Activated T-helper 1 cell treated with anti-CD3 and anti-CD28 coated beads, Interleukin-12 subunit alpha, Interleukin-12 subunit beta, Interleukin-2, Interleukin-4 antibody, amounts not matched to agents 30 ng/mL and 10 ng/mL and 1 ng/mL, durations not matched to agents 14 hours and 24 hours and 36 hours (primary cell): ENCODE results near the gene VARS2. TPM values are rescaled to one million over a fixed set of nuclear protein-coding genes. Genes with fewer than 3 reads are reported as not detected.

Experiments used
- DNase-seq: peaks from one replicate; pipeline ENCODE4 v3.0.0; 2021; ENCODE audit warnings: low spot score
- H3K27ac Mint-ChIP-seq: one replicate; pipeline ENCODE4 v1.8.0; 2021; ENCODE audit warnings: mild to moderate bottlenecking, mixed read lengths
- H3K27me3 Mint-ChIP-seq: one replicate; pipeline ENCODE4 v1.8.0; 2022; ENCODE audit warnings: mild to moderate bottlenecking, moderate library complexity, mixed read lengths; ENCODE audit not compliant: insufficient read depth
- H3K36me3 Mint-ChIP-seq: one replicate; pipeline ENCODE4 v1.8.0; 2021; ENCODE audit warnings: low read depth, mixed read lengths
- H3K4me1 Mint-ChIP-seq: one replicate; pipeline ENCODE4 v1.8.0; 2021; ENCODE audit warnings: low read depth, mixed read lengths
- H3K4me3 Mint-ChIP-seq: one replicate; pipeline ENCODE4 v1.8.0; 2021; ENCODE audit warnings: mild to moderate bottlenecking, moderate library complexity, mixed read lengths
- H3K9me3 Mint-ChIP-seq: one replicate; pipeline ENCODE4 v1.8.0; 2021; ENCODE audit warnings: mixed read lengths
- intact Hi-C: fragments of 100-400 bp; cut with micrococcal nuclease; formaldehyde crosslinking; loops from one replicate; pipeline ENCODE4 v1.15.1; 2024
- total RNA-seq: library from RNA; stranded (reverse); gene quantifications from 2 replicates; pipeline ENCODE4 v1.2.3, GENCODE V29; 2022

VARS2 gene
- total RNA-seq, 1 donor from 2014 or later = 74.0 TPM

DNA sequence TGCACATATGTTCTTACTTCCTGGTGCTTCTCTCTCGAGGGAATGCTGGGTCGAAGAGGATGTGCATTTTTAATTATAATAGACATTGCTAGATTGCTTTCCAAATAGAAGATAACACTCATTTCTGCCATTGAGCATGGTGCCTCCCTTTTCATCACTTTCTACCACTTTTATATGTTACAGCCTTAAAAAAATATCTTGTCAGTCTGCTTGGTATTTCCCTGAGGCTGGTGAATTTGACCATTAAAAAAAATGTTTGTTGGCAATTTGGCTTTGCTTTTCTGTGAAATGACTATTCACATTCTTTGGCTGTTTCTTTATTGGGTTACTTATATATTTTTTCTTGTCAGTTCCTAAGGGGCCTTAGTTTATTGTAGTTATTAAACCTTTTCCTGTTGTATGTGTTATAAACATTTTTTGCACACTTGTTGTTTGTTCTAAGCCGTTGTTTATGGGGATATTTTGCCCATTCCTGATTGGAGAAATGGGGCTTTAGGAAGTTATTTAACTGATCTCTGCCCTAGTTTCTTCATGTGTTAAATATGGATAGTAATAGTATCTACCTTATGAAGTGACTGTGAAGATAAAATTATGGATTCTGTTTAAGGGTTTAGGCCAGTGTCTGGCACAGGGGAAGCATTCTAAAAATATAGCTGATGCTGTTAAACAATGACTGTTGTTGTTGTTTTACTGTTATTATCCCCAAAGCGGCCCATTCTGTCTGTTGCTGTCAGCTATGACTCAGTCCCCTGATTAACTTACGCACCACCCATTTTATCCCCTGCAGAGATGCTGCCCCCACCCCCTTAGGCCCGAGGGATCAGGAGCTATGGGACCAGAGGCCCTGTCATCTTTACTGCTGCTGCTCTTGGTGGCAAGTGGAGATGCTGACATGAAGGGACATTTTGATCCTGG, 25.9 kb upstream of the VARS2 start:
- Mint-ChIP-seq H3K9me3 (no peaks in the 10 kb centered on the region), H3K4me1 (peaks cover 29% of the 10 kb centered on the region), H3K27me3 (no peaks in the 10 kb centered on the region), H3K27ac (no peak overlapping the region), H3K36me3 (no peaks in the 10 kb centered on the region), H3K4me3 (no peak overlapping the region)
- no peak for DNase-seq
- intact Hi-C loops = no loop called here

DNA sequence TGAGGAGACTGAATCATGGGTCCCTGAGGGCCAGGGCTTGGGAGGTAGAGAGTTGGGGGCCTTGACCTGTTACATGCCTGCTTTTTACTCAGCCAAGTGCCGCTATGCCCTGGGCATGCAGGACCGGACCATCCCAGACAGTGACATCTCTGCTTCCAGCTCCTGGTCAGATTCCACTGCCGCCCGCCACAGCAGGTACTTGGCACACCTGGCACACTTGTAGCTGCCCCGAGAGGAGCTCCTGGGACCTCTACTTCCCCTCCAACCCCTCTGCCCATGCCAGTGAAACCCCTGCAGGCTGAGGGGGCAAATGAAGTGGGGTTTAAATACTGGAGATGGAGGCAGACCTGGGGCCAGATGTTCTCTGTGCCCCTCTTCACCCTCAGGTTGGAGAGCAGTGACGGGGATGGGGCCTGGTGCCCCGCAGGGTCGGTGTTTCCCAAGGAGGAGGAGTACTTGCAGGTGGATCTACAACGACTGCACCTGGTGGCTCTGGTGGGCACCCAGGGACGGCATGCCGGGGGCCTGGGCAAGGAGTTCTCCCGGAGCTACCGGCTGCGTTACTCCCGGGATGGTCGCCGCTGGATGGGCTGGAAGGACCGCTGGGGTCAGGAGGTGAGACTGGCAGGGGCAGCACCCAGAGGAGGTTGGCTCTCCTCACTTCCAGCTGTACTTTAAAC, 25.1 kb upstream of the VARS2 start:
- DNase-seq = no peak
- no peak overlapping the region for H3K4me3 Mint-ChIP-seq
- intact Hi-C loops = no loop called here
- H3K27me3 Mint-ChIP-seq = no peaks in the 10 kb centered on the region
- peaks cover 23% of the 10 kb centered on the region for H3K4me1 Mint-ChIP-seq
- no peaks in the 10 kb centered on the region for H3K36me3 Mint-ChIP-seq
- H3K27ac Mint-ChIP-seq = no peak overlapping the region
- no peaks in the 10 kb centered on the region for H3K9me3 Mint-ChIP-seq

DNA sequence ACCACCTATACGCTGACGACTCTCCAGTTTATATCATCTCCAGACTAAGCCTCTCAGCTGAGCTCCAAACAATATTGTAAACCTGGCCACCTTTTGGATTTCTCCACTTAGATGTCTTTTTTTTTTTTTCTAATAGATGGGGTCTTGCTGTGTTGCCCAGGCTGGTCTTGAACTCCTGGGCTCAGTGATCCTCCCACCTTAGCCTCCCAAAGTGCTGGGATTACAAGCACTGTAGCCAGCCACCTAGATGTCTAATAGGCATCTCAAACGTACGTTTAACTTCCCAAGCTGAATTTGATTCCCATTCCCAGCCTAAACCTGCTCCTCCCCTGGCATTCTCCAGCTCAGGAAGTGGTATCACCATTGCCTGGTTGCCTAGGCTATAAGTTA, 24.5 kb upstream of the VARS2 start:
- H3K36me3 Mint-ChIP-seq = no peaks in the 10 kb centered on the region
- H3K27me3 Mint-ChIP-seq = no peaks in the 10 kb centered on the region
- no peak for DNase-seq
- peaks cover 23% of the 10 kb centered on the region for H3K4me1 Mint-ChIP-seq
- no peak overlapping the region for H3K4me3 Mint-ChIP-seq
- no peaks in the 10 kb centered on the region for H3K9me3 Mint-ChIP-seq
- no peak overlapping the region for H3K27ac Mint-ChIP-seq
- intact Hi-C loops = no loop called here

DNA sequence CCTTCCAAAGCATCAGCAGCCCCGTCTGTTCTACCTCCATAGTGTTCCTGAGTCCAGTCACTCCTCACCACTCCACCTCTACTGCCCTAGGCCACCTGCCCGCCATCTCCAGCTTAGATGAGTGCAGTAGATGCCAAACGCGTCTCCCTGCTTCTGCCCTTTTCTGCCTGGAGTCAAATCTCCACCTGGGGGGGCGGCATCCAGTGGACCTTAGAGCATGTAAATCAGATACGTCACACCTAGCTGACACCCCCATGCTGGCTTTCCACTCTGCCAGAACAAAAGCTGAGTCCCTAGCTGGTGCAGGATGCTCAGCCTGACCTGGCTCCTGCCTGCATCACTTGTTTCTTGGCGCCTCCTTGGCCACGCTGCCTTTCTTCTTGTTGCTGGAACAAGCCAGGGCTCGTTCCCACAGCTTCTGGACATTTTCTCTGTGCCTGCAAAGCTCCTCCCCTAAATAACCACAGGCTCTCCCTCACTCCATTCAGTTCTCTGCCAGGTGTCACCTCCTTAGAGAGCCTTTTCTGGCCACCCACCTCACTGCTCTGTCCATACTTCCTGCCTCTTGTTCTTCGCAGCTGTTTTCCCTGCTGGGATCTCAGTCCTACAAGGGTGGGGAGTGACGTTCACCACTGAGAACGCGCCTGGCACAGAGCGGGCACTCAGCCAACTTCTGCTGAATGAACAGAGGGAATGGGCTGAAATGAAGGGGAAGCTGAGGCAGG, 24.0 kb upstream of the VARS2 start:
- Mint-ChIP-seq H3K4me3 (no peak overlapping the region), H3K9me3 (no peaks in the 10 kb centered on the region), H3K27me3 (no peaks in the 10 kb centered on the region), H3K4me1 (peaks cover 19% of the 10 kb centered on the region), H3K36me3 (peaks cover 6% of the 10 kb centered on the region), H3K27ac (no peak overlapping the region)
- intact Hi-C loops = no loop called here
- DNase-seq = no peak

DNA sequence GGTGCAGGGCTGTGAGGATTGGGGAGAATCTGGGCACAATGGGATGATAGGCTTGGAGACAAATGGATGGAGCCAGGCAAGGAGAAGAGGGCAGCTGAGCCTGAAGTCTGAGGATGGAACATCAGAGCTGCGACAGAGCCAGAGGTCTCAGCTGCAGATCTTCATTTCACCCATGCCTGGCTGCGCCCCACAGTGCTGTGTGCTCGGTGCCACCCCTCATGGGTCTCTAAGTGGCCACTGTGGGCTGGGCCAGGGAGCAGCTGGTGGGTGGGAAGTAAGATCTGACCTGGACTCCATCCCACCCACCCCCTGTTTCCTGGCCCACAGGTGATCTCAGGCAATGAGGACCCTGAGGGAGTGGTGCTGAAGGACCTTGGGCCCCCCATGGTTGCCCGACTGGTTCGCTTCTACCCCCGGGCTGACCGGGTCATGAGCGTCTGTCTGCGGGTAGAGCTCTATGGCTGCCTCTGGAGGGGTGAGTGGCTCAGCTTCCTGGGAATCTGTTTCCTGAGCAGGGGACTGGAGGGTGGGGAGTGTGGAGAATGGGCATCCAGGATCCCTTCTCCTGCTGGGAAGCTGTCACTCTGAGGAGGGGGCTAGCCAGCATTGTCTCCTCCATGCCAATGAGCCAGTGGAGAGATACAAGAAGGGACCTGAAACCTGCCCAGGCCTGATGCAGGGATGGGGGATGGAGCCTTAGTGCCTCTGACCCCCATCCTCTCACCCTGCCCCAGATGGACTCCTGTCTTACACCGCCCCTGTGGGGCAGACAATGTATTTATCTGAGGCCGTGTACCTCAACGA, 23.2 kb upstream of the VARS2 start:
- Mint-ChIP-seq H3K4me3 (no peak overlapping the region), H3K9me3 (no peaks in the 10 kb centered on the region), H3K4me1 (peaks cover 12% of the 10 kb centered on the region), H3K27me3 (no peaks in the 10 kb centered on the region), H3K36me3 (peaks cover 6% of the 10 kb centered on the region), H3K27ac (no peak overlapping the region)
- intact Hi-C loops = no loop called here
- no peak for DNase-seq

DNA sequence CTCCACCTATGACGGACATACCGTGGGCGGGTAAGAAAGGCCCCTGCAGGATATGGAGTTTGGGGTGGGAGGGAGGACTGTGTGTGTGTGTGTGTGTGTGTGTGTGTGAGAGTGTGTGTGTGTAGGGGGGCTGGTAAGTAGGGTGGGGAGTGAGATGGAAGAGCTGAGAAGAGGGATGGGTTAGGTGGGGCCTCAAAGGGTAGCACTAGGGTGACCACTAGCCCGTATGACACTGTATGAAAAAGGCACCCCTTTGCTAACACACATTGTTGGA, 22.7 kb upstream of the VARS2 start:
- H3K27ac Mint-ChIP-seq = no peak overlapping the region
- H3K4me3 Mint-ChIP-seq = no peak overlapping the region
- no peaks in the 10 kb centered on the region for H3K27me3 Mint-ChIP-seq
- H3K36me3 Mint-ChIP-seq = peaks cover 6% of the 10 kb centered on the region
- H3K4me1 Mint-ChIP-seq = peaks cover 6% of the 10 kb centered on the region
- intact Hi-C loops = no loop called here
- DNase-seq = no peak
- no peaks in the 10 kb centered on the region for H3K9me3 Mint-ChIP-seq

DNA sequence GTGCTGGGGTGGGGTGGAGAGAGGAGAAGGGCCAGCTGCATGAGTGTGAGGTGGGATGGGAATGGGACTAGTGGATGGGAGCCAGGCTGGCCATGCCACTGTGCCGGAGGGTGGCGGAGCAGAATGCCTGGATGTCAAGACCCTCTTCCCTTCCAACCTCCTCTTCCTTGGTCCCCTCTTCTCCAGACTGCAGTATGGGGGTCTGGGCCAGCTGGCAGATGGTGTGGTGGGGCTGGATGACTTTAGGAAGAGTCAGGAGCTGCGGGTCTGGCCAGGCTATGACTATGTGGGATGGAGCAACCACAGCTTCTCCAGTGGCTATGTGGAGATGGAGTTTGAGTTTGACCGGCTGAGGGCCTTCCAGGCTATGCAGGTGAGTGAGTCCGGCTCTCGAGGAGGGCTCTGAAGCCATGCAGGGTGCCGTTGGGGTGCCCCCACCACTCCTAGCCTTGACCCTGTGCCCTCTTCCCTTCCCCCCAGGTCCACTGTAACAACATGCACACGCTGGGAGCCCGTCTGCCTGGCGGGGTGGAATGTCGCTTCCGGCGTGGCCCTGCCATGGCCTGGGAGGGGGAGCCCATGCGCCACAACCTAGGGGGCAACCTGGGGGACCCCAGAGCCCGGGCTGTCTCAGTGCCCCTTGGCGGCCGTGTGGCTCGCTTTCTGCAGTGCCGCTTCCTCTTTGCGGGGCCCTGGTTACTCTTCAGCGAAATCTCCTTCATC, 22.1 kb upstream of the VARS2 start:
- no peaks in the 10 kb centered on the region for H3K27me3 Mint-ChIP-seq
- H3K4me3 Mint-ChIP-seq = no peak overlapping the region
- H3K9me3 Mint-ChIP-seq = no peaks in the 10 kb centered on the region
- H3K4me1 Mint-ChIP-seq = peaks cover under 1% of the 10 kb centered on the region
- intact Hi-C loops = no loop called here
- H3K27ac Mint-ChIP-seq = no peak overlapping the region
- no peak for DNase-seq
- peaks cover 6% of the 10 kb centered on the region for H3K36me3 Mint-ChIP-seq

DNA sequence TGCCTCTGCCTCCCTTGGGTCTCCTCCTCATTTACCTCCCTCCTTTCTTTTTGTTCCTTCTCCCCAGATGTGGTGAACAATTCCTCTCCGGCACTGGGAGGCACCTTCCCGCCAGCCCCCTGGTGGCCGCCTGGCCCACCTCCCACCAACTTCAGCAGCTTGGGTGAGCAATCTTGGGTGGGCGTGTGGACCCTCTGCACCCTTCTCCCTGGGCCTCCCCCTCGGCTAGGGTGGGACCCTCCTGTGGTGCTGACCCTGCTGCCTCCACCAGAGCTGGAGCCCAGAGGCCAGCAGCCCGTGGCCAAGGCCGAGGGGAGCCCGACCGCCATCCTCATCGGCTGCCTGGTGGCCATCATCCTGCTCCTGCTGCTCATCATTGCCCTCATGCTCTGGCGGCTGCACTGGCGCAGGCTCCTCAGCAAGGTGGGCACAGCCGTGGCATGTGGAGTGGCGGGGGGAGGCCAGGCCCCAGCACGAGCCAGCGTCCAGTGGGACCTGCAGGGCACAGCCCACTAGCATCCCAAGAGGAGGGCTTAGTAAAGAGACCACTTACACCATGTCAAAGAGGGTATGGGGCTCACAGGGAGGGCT, 20.9 kb upstream of the VARS2 start:
- H3K9me3 Mint-ChIP-seq = no peaks in the 10 kb centered on the region
- no peak overlapping the region for H3K4me3 Mint-ChIP-seq

DNA sequence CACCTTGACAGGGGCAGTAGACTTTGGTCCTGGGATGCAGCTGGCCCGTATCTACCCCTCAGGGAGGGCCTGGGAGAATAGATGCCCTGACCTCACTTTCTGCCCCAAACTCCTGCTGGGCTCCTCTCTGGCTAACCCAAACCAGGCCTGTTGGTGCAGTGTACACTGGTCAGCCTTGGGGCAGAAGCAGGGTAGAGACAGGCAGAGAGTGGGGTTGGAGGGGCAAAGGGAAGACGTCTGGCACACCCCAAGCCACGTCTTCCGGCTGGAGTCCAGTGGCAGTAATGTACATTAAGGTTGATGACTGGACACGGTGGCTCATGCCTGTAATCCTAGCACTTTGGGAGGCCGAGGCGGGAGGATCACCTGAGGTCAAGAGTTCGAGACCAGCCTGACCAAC, 20.4 kb upstream of the VARS2 start:
- Mint-ChIP-seq H3K4me1 (no peaks in the 10 kb centered on the region), H3K27ac (no peak overlapping the region), H3K27me3 (no peaks in the 10 kb centered on the region), H3K36me3 (peaks cover 6% of the 10 kb centered on the region), H3K4me3 (no peak overlapping the region), H3K9me3 (no peaks in the 10 kb centered on the region)
- DNase-seq = no peak
- intact Hi-C loops = no loop called here

More for the DNA sequence above, 20.9 kb upstream of the VARS2 start:
- Mint-ChIP-seq H3K36me3 (peaks cover 6% of the 10 kb centered on the region), H3K27me3 (no peaks in the 10 kb centered on the region), H3K4me1 (no peaks in the 10 kb centered on the region), H3K27ac (no peak overlapping the region)
- no peak for DNase-seq
- intact Hi-C loops = no loop called here

DNA sequence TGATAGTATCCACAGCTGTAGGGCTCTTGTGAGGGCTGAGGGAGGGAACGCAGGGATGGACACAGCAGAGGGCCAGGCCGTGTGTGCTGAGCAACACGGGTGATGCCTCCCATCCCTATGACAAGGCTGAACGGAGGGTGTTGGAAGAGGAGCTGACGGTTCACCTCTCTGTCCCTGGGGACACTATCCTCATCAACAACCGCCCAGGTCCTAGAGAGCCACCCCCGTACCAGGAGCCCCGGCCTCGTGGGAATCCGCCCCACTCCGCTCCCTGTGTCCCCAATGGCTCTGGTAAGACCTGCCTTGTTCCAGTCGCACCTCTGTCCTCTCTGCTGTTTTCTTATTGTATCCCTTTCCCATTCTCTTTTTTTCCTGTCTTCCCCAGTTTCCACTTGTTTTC, 19.7 kb upstream of the VARS2 start:
- Mint-ChIP-seq H3K4me1 (no peaks in the 10 kb centered on the region), H3K27ac (no peak overlapping the region), H3K4me3 (no peak overlapping the region), H3K9me3 (no peaks in the 10 kb centered on the region), H3K27me3 (no peaks in the 10 kb centered on the region), H3K36me3 (peaks cover 6% of the 10 kb centered on the region)
- intact Hi-C loops = no loop called here
- DNase-seq = no peak

DNA sequence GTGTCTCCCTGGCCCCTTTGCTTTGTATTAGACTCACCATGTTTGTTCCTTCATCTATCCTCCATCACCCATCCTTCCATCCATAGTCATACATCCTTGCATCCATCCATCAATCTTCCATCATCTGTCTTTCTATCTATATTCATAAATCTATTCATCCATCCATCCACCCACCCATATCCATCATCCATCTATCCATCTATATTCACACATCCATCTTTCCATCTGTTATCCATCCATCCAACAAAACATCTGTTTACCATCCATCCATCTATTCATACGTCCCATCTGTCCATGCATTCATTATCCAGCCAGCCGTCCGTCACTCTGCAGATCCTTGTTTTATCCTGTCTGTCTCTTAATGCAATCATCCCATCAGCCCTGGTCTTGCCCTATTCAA, 19.1 kb upstream of the VARS2 start:
- H3K9me3 Mint-ChIP-seq = no peaks in the 10 kb centered on the region
- no peak overlapping the region for H3K27ac Mint-ChIP-seq
- intact Hi-C loops = no loop called here
- no peaks in the 10 kb centered on the region for H3K27me3 Mint-ChIP-seq
- H3K36me3 Mint-ChIP-seq = peaks cover 6% of the 10 kb centered on the region
- no peak overlapping the region for H3K4me3 Mint-ChIP-seq
- no peak for DNase-seq
- no peaks in the 10 kb centered on the region for H3K4me1 Mint-ChIP-seq

DNA sequence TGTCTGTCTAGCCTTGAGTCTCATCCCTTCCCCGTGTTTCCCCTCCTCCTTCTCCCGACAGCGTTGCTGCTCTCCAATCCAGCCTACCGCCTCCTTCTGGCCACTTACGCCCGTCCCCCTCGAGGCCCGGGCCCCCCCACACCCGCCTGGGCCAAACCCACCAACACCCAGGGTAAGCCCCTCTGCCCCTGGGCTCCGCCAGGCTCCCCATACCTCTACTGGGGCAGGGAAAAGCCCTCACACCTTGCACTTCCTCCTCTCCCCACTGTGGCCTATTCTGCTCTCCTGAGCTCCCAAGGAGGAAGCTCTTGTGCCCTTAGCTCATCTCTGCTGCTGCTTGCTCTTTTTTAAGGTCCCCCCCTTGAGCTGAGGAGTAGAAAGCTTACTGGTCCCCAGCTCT, 18.7 kb upstream of the VARS2 start:
- H3K27ac Mint-ChIP-seq = no peak overlapping the region
- H3K36me3 Mint-ChIP-seq = peaks cover 6% of the 10 kb centered on the region
- no peak overlapping the region for H3K4me3 Mint-ChIP-seq
- H3K4me1 Mint-ChIP-seq = no peaks in the 10 kb centered on the region
- H3K9me3 Mint-ChIP-seq = no peaks in the 10 kb centered on the region
- intact Hi-C loops = no loop called here
- no peaks in the 10 kb centered on the region for H3K27me3 Mint-ChIP-seq
- no peak for DNase-seq
